GM18511 (cell line): ENCODE data around the gene AGAP1.

Experiments
- ATAC-seq: cut with Tn5 transposase; IDR thresholded peaks from one replicate; pipeline ENCODE4 v1.9.1; 2021; ENCODE audit warnings: mild to moderate bottlenecking, moderate library complexity; ENCODE audit not compliant: unreplicated experiment

The AGAP1 gene

DNA sequence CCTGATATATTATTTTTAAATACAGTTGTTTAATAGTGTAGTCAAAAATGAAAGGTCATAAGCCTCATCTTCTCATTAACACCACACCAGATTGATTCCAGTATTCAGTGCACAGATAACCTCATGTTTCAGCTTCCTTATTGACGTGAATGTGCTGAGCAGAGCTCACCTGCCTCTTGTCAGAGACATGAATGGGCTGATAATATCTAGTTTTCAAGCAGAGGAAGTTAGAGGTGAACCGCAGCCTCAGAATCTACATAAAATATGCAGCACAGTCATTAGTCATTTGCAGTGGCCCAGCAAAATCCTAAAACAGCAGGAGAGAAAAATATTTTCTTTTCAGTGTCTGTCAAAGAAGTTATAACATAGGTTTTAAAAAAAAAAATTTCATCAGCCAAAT, 458.1 kb downstream of the AGAP1 start:
- ATAC-seq, result no peak

GRCh38 chr2:235952714-235953113, 458.9 kb downstream of the AGAP1 start:
- ATAC-seq, result no peak

DNA sequence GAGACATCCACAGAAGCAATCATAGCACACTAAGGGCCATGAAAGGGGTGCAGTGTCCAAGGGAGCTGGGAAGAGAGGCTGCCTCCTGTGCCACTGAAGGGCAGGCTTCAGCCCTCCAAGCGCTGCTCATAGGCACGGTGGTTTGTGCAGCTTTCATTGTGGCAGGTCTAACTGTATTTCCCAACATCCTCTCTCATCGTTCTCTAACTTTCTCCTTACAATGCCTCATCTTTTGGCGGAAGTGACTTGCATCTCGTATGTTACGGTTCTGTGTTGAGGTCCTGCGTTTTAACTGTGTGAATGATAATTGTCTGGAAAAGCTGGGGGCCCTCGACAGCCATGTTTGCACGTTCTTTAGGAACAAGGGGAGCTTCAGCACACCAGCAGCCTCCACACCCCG, 460.4 kb downstream of the AGAP1 start:
- no peak for ATAC-seq

DNA sequence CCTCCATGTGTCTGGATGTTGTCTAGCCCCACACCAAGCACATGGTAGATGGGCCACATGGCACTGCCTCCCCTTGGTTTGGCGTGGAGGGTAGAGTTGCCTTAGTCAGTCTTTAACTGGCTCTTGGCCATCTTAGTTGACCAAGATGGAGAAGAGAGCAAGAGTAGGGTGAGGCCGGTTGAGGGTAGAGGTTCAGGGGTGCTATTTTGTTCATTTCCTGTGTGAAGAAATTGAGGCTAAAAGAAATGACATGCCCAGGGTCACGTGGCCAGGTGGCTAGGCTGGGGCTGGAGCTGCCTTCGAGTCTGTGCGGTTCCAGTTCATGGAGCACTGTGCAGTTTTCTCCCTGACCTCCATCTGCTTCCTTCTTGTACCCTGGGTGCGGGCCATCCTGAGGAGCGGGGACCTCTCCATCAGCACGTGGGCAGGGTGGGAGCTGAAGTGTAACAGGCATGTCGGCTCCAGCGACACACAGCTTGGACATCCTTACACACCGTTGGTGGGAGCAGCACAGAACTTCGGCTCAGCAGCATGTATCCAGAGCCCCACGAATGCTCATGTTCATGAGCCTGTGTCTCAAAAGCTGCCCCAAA, 461.1 kb downstream of the AGAP1 start:
- no peak for ATAC-seq

GRCh38 chr2:235955664-235956063, 461.8 kb downstream of the AGAP1 start:
- ATAC-seq, result no peak

GRCh38 chr2:235956281-235956970, 462.6 kb downstream of the AGAP1 start:
- ATAC-seq, result no peak

DNA sequence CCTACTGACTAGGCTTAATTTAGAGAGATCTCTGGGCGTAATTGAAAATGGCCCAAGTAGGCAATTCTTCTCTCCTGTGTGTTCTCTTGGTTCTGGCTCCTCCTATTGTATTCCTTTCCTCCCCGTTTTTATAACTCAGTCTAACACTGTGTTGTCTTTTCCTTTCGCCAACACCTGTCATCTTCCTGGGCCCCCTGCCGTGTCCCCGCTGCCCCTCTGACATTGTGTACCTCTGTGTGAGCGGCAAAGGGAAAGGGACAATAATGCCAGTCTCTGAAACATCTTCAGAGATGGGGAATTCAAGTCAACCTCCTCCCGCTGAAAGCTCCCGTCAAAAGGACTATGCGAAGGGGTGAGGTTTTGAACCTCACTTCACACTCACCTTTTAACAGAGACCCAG, 463.4 kb downstream of the AGAP1 start:
- no peak for ATAC-seq

GRCh38 chr2:235958221-235958930, 464.5 kb downstream of the AGAP1 start:
- ATAC-seq, result no peak

GRCh38 chr2:235958931-235959410, 465.1 kb downstream of the AGAP1 start:
- no peak for ATAC-seq

GRCh38 chr2:235960011-235960715, 466.3 kb downstream of the AGAP1 start:
- no peak for ATAC-seq

DNA sequence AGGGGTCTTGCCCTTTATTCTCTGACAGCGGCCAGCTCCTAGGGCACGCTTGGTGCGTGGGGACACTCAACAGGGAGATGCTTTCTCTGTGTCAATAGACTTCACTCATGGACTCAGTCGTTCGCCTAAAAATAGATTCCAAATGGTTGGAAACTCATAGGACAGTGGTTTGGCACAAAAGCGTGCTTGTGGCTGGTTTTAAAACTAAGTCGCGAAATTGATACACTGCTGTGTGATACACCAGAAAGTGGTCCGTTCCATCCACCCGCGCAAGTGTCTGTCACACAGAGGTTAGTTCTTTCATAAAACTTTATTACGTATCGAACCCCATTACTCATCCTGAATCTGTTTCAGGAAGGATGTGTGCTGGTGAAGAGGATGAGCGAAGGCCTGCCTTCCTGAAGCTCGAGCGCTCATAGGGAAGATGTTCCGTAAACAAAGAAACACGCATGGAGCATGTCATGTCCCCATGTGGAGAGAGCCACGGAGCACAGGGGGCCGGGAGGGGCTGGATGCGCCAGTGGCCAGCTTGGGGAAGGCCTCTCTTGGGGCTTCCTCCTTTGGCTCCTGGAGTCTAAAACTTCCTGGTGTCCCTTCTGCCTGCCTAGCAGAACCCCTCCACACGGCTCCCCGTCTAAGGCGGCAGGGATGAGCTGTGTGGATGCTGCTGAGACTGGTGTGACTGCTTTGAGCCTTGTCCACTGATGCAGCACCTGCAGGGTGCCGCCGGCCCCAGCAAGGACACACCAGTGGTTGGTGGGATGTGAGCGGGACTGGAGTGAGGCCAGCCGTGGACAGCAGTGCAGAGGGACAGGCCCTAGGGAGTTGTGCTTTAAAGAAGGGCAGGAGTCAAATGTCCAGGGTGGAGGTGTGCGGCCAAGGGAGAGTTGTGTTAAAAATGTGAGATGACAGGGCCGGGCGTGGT, 467.1 kb downstream of the AGAP1 start:
- ATAC-seq, result no peak

GRCh38 chr2:235961711-235962110, 467.9 kb downstream of the AGAP1 start:
- no peak for ATAC-seq

- no peak for ATAC-seq
Measured at GRCh38 chr2:235963853-235964577, 470.2 kb downstream of the AGAP1 start.

DNA sequence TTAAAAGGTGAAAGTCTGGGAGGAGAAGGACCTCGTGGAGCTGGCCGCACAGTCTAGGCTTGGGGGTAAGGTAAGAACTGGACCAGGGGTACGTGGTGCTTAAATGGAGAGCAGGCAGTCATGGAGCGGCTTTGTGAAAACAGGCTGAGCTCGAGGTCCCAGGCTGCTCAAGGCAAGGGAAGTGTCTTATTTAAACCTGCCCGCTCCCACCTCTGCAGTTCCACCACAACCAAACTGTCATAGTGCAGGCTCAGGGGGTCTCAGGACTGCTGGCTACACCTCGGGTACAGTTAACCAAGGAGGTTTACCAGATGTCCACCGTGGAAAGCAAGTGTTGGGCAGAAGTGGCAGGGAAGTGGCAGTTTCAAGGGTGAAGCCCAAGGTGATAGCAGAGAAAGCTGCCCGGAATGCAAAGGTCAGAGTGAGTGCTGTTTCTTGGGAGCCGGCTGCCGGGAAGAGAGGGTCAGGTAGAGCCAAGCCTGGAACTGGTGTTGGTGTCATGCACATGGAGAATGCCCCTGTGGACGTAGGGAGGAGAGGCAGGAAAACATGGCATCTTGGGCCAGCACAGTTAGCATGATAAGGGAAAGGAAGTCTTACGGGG, 471.0 kb downstream of the AGAP1 start:
- ATAC-seq, result no peak

GRCh38 chr2:235966396-235966795, 472.6 kb downstream of the AGAP1 start:
- no peak for ATAC-seq

DNA sequence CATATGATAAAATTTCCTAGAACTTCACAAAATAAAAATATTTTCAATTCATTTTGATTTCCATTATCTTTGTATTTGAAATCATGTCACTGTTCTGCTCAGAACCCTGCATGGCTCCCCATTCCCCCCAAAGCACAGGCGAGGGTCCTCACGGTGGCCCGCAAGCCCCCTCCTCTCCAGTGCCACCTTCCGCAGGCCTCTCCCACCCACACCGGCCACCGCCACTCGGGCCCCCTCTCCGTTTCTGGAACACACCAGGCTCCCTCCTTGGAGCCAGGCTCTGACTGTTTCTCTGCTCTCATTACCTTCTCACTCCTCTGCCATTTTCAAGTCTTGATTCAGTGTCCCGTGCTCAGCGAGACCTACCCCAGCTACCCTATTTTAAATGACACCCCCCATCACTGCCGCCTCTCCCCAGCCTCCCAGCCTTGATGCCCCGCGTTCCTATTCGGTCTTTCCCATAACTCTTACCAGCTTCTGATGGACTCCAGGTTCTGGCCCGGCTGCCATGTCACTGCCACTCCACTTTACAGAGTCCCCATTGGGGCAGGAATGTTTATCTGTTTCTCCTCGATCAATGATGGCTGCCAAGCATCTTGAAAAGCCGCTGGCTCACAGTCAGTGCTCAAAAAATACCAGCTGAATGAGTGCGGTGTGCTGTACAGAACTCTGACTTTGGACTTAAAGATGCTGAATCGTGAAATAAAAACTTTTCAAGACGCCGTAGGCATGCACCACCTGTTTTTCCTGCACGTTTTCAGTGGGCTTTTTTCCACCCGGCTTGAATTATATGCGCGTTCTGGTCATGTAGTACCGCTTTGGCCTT, 473.3 kb downstream of the AGAP1 start:
- no peak for ATAC-seq

DNA sequence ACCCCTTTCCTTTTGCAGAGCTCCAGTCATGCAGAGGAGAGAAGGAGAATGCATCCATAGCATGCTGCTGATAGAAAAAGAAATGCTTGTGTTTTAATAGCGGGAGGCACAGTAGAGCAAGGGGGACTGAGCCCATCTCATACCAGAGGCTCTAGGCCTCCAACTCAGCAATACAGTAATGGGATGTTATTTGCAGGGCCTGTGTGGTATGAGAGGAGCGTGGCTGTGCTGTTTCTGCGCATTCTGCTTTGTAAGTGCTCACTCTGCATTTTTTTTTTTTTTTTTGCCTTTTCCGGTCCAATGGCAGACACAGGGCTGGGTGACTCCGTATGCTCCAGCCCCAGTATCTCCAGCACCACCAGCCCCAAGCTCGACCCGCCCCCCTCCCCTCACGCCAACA, 474.3 kb downstream of the AGAP1 start:
- no peak for ATAC-seq

DNA sequence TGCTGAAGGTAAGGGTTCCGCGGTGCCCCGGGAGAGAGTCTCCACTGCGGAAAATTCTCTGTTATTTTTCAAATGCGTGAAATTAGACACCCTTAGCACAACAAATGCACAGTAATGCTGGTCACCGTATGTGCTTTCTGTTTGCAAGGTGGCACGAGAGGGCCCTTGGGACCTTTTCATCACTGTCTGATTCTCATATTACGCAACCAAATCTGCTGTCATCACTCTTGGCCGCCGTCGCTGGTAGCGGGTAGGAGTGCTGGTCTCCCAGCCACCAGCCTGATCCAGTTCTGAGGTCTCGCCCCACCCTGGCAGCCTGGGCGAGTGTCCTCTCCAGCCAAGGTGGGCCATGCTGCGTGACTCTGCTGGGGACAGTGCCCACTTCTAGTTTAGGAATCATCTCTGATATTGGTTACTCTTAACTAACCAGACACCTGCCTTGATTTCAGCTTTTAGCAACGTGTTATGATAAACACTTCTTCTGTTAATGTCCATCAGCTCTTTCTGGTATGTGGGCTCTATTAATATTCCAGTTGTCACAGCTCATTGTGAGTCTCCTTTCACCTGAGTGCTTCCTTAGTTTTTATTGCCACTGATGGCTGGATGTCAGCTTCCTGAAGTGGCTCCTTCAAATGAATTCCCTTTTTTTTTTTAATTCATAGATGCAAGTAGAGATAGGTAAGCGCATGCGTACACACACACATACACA, 474.9 kb downstream of the AGAP1 start:
- no peak for ATAC-seq
